ENCODE data around the gene CNBP.
"Not testable (repeated sequence)": the region's sequence is repeated elsewhere in the genome, so short reads cannot be mapped to it uniquely, and the experiment has no call there.

Gene CNBP

DNA sequence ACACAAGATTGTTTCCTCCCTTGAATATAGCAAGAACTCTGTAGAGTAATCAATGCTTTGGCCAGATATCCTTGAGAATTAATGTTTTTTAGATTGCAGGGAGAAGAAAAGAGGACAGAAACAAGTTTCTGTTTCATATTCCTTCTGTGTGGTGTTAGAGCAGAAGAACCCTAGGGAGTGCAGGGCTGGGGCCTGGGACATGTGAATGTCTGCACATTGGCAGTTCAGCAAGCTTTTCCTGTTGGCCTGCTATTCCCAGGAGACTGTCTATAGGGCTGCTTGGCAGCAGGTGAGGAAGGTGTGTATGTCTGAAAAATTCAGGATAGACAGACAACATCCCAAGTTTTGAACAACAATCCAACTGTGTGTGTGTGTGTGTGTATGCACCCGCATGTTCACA is 13.6 kb upstream of the CNBP start:
- H2AFZ ChIP-seq (ENCODE audit: low read length), result no peak overlapping the region
- H4K8ac ChIP-seq (ENCODE audit: low read depth, low read length), result no peak overlapping the region
- H3K79me1 ChIP-seq (ENCODE audit: low read depth, low read length), result no peaks in the 10 kb centered on the region
- no peaks in the 10 kb centered on the region for H3K4me1 ChIP-seq (ENCODE audit: control insufficient read depth in 2 of 2, insufficient read depth in 1 of 2, low read depth in 1 of 2, low read length in 2 of 2)
- WGBS, 2 donors (ENCODE audit: extremely low coverage in 2 of 2, insufficient read length in 2 of 2, insufficient replicate concordance in 1 of 2), result no CpG with 5 or more reads among the region's 1 CpG
- no peak overlapping the region for H3K27ac ChIP-seq (replicated peaks; ENCODE audit: low read length)
- H3K36me3 ChIP-seq (replicated peaks in 1 of 2; ENCODE audit: control insufficient read depth in 2 of 2, insufficient read depth in 2 of 2, low read length in 2 of 2), result peaks cover 0 to 3% of the 10 kb centered on the region in 2 donors
- no peak overlapping the region for H3K23ac ChIP-seq (ENCODE audit: low read depth, low read length, poor library complexity)
- no peak overlapping the region for H3K4me2 ChIP-seq (ENCODE audit: insufficient read depth, low read length, poor library complexity, severe bottlenecking)
- no peak overlapping the region for H2BK120ac ChIP-seq (ENCODE audit: low read depth, low read length)
- no peak overlapping the region for H3K18ac ChIP-seq (ENCODE audit: low read length)
- H4K91ac ChIP-seq (ENCODE audit: low read depth, low read length, poor library complexity), result no peak overlapping the region
- no peak overlapping the region for H2BK12ac ChIP-seq (ENCODE audit: low read length)
- H3K4ac ChIP-seq (ENCODE audit: low read length), result no peak overlapping the region
- no peak overlapping the region for H3K14ac ChIP-seq (ENCODE audit: low read length)
- H3K4me3 ChIP-seq (ENCODE audit: low read length in 2 of 2), result no peak overlapping the region
- H3K9me3 ChIP-seq (replicated peaks in 1 of 2; ENCODE audit: control insufficient read depth in 2 of 2, insufficient read depth in 1 of 2, low read depth in 1 of 2, low read length in 2 of 2), result no peaks in the 10 kb centered on the region
- no peak for DNase-seq (ENCODE audit: low spot score)
- no peak overlapping the region for H2BK5ac ChIP-seq (ENCODE audit: low read length)
- no peak overlapping the region for H2AK5ac ChIP-seq (ENCODE audit: low read depth, low read length)
- H3K9ac ChIP-seq (ENCODE audit: low read depth, low read length, poor library complexity), result no peak overlapping the region
- H3K27me3 ChIP-seq (ENCODE audit: control insufficient read depth in 3 of 3, insufficient read depth in 3 of 3, low read depth in 1 of 3, low read length in 3 of 3), result no peaks in the 10 kb centered on the region
- H2BK15ac ChIP-seq (ENCODE audit: low read length), result no peak overlapping the region

DNA sequence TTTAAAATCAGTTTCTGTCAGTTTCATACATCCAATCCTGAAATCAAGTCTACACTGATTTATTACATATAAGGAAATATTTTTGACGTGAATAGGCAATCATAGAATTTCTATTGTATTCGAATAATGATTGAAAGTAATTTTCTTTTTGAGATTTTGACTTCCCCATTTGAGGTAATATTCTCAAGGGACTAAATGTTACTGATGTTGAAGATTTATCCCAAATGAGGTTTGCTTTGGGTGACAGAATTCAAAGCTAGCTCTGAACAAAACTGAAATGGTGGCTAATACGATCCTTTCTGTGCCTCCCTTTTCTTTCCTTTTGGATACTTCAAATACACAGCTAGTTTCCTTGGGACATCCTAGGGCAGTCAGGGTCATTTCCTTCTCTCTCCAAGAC is 12.9 kb upstream of the CNBP start:
- no peak overlapping the region for H2BK15ac ChIP-seq (ENCODE audit: low read length)
- no peak overlapping the region for H4K8ac ChIP-seq (ENCODE audit: low read depth, low read length)
- H2BK12ac ChIP-seq (ENCODE audit: low read length), result no peak overlapping the region
- H3K4me2 ChIP-seq (ENCODE audit: insufficient read depth, low read length, poor library complexity, severe bottlenecking), result no peak overlapping the region
- H3K23ac ChIP-seq (ENCODE audit: low read depth, low read length, poor library complexity), result no peak overlapping the region
- H3K9ac ChIP-seq (ENCODE audit: low read depth, low read length, poor library complexity), result no peak overlapping the region
- no peak overlapping the region for H4K91ac ChIP-seq (ENCODE audit: low read depth, low read length, poor library complexity)
- H2AK5ac ChIP-seq (ENCODE audit: low read depth, low read length), result no peak overlapping the region
- no peaks in the 10 kb centered on the region for H3K79me1 ChIP-seq (ENCODE audit: low read depth, low read length)
- DNase-seq (ENCODE audit: low spot score), result no peak
- no peak overlapping the region for H2BK120ac ChIP-seq (ENCODE audit: low read depth, low read length)
- no peaks in the 10 kb centered on the region for H3K27me3 ChIP-seq (ENCODE audit: control insufficient read depth in 3 of 3, insufficient read depth in 3 of 3, low read depth in 1 of 3, low read length in 3 of 3)
- H3K4me3 ChIP-seq (ENCODE audit: low read length in 2 of 2), result no peak overlapping the region
- no peak overlapping the region for H3K14ac ChIP-seq (ENCODE audit: low read length)
- H3K36me3 ChIP-seq (replicated peaks in 1 of 2; ENCODE audit: control insufficient read depth in 2 of 2, insufficient read depth in 2 of 2, low read length in 2 of 2), result peaks cover 0 to 3% of the 10 kb centered on the region in 2 donors
- no peak overlapping the region for H2AFZ ChIP-seq (ENCODE audit: low read length)
- H3K27ac ChIP-seq (replicated peaks; ENCODE audit: low read length), result no peak overlapping the region
- H3K4ac ChIP-seq (ENCODE audit: low read length), result no peak overlapping the region
- no peak overlapping the region for H3K18ac ChIP-seq (ENCODE audit: low read length)
- no peaks in the 10 kb centered on the region for H3K4me1 ChIP-seq (ENCODE audit: control insufficient read depth in 2 of 2, insufficient read depth in 1 of 2, low read depth in 1 of 2, low read length in 2 of 2)
- no CpG with 5 or more reads among the region's 3 CpGs for WGBS, 2 donors (ENCODE audit: extremely low coverage in 2 of 2, insufficient read length in 2 of 2, insufficient replicate concordance in 1 of 2)
- no peak overlapping the region for H2BK5ac ChIP-seq (ENCODE audit: low read length)
- H3K9me3 ChIP-seq (replicated peaks in 1 of 2; ENCODE audit: control insufficient read depth in 2 of 2, insufficient read depth in 1 of 2, low read depth in 1 of 2, low read length in 2 of 2), result no peaks in the 10 kb centered on the region

GRCh38 chr3:129195731-129196256 is 12.1 kb upstream of the CNBP start:
- no CpG with 5 or more reads among the region's 6 CpGs for WGBS, 2 donors (ENCODE audit: extremely low coverage in 2 of 2, insufficient read length in 2 of 2, insufficient replicate concordance in 1 of 2)
- H3K9me3 ChIP-seq (replicated peaks in 1 of 2; ENCODE audit: control insufficient read depth in 2 of 2, insufficient read depth in 1 of 2, low read depth in 1 of 2, low read length in 2 of 2), result no peaks in the 10 kb centered on the region
- no peaks in the 10 kb centered on the region for H3K4me1 ChIP-seq (ENCODE audit: control insufficient read depth in 2 of 2, insufficient read depth in 1 of 2, low read depth in 1 of 2, low read length in 2 of 2)
- H2BK5ac ChIP-seq (ENCODE audit: low read length), result no peak overlapping the region
- no peak overlapping the region for H3K18ac ChIP-seq (ENCODE audit: low read length)
- H2AK5ac ChIP-seq (ENCODE audit: low read depth, low read length), result no peak overlapping the region
- H2AFZ ChIP-seq (ENCODE audit: low read length), result peak overlapping the region; percentile 55
- no peak overlapping the region for H4K8ac ChIP-seq (ENCODE audit: low read depth, low read length)
- H3K4me3 ChIP-seq (ENCODE audit: low read length in 2 of 2), result no peak overlapping the region
- H3K4ac ChIP-seq (ENCODE audit: low read length), result no peak overlapping the region
- H2BK12ac ChIP-seq (ENCODE audit: low read length), result no peak overlapping the region
- no peak overlapping the region for H3K9ac ChIP-seq (ENCODE audit: low read depth, low read length, poor library complexity)
- DNase-seq (ENCODE audit: low spot score), result no peak
- no peak overlapping the region for H2BK120ac ChIP-seq (ENCODE audit: low read depth, low read length)
- H3K79me1 ChIP-seq (ENCODE audit: low read depth, low read length), result no peaks in the 10 kb centered on the region
- no peak overlapping the region for H3K27ac ChIP-seq (replicated peaks; ENCODE audit: low read length)
- H3K36me3 ChIP-seq (replicated peaks in 1 of 2; ENCODE audit: control insufficient read depth in 2 of 2, insufficient read depth in 2 of 2, low read length in 2 of 2), result peaks cover 0 to 3% of the 10 kb centered on the region in 2 donors
- no peak overlapping the region for H3K14ac ChIP-seq (ENCODE audit: low read length)
- H4K91ac ChIP-seq (ENCODE audit: low read depth, low read length, poor library complexity), result no peak overlapping the region
- H3K27me3 ChIP-seq (ENCODE audit: control insufficient read depth in 3 of 3, insufficient read depth in 3 of 3, low read depth in 1 of 3, low read length in 3 of 3), result no peaks in the 10 kb centered on the region
- H2BK15ac ChIP-seq (ENCODE audit: low read length), result no peak overlapping the region
- H3K4me2 ChIP-seq (ENCODE audit: insufficient read depth, low read length, poor library complexity, severe bottlenecking), result no peak overlapping the region
- H3K23ac ChIP-seq (ENCODE audit: low read depth, low read length, poor library complexity), result no peak overlapping the region

GRCh38 chr3:129189793-129190192 is 6.1 kb upstream of the CNBP start:
- not testable (repeated sequence) for H3K14ac ChIP-seq (ENCODE audit: low read length); H3K23ac ChIP-seq (ENCODE audit: low read depth, low read length, poor library complexity); H2AK5ac ChIP-seq (ENCODE audit: low read depth, low read length); H3K18ac ChIP-seq (ENCODE audit: low read length); H3K36me3 ChIP-seq (replicated peaks in 1 of 2; ENCODE audit: control insufficient read depth in 2 of 2, insufficient read depth in 2 of 2, low read length in 2 of 2); DNase-seq (ENCODE audit: low spot score); H3K27ac ChIP-seq (replicated peaks; ENCODE audit: low read length); H3K4ac ChIP-seq (ENCODE audit: low read length); H2AFZ ChIP-seq (ENCODE audit: low read length); H3K9ac ChIP-seq (ENCODE audit: low read depth, low read length, poor library complexity); H2BK120ac ChIP-seq (ENCODE audit: low read depth, low read length); H4K8ac ChIP-seq (ENCODE audit: low read depth, low read length); H3K4me3 ChIP-seq (ENCODE audit: low read length in 2 of 2); H2BK12ac ChIP-seq (ENCODE audit: low read length); H3K4me1 ChIP-seq (ENCODE audit: control insufficient read depth in 2 of 2, insufficient read depth in 1 of 2, low read depth in 1 of 2, low read length in 2 of 2); H3K27me3 ChIP-seq (ENCODE audit: control insufficient read depth in 3 of 3, insufficient read depth in 3 of 3, low read depth in 1 of 3, low read length in 3 of 3); H2BK5ac ChIP-seq (ENCODE audit: low read length); H2BK15ac ChIP-seq (ENCODE audit: low read length); H3K9me3 ChIP-seq (replicated peaks in 1 of 2; ENCODE audit: control insufficient read depth in 2 of 2, insufficient read depth in 1 of 2, low read depth in 1 of 2, low read length in 2 of 2); H3K79me1 ChIP-seq (ENCODE audit: low read depth, low read length); H4K91ac ChIP-seq (ENCODE audit: low read depth, low read length, poor library complexity); H3K4me2 ChIP-seq (ENCODE audit: insufficient read depth, low read length, poor library complexity, severe bottlenecking)
- WGBS, 2 donors (ENCODE audit: extremely low coverage in 2 of 2, insufficient read length in 2 of 2, insufficient replicate concordance in 1 of 2), result no CpG with 5 or more reads among the region's 8 CpGs

Measured in neuronal stem cell (in vitro differentiated cells).